Stimulated activated CD8-positive, alpha-beta memory T cell treated with anti-CD3 and anti-CD28 coated beads, Interleukin-7, amount 100 ng/mL, for 1 hour (primary cell): ENCODE data around the gene METAP1D.
"Not testable (repeated sequence)": the region's sequence is repeated elsewhere in the genome, so short reads cannot be mapped to it uniquely, and the experiment has no call there.

Experiments
- DNase-seq, 2 donors: peaks; one replicate each; pipeline ENCODE4 v3.0.0-alpha.2; 2020; ENCODE audit warnings: low read depth in 2 of 2

METAP1D gene

GRCh38 chr2:171997031-171997430 lies 2.7 kb upstream of the METAP1D start:
- not testable (repeated sequence) for DNase-seq

- no peak for DNase-seq
These were observed 592 bp upstream of the METAP1D start for GRCh38 chr2:171999161-171999560.

- DNase-seq, result no peak
These were observed 1.1 kb downstream of the METAP1D start for GRCh38 chr2:172000696-172001361.

- no peak for DNase-seq
These were observed 7.6 kb downstream of the METAP1D start for GRCh38 chr2:172007372-172007771.

- no peak for DNase-seq
These were observed 10.1 kb downstream of the METAP1D start for GRCh38 chr2:172009823-172010222.

- DNase-seq, result no peak
These were observed 12.2 kb downstream of the METAP1D start for GRCh38 chr2:172011812-172012575.

- no peak for DNase-seq
These were observed 13.1 kb downstream of the METAP1D start for GRCh38 chr2:172012677-172013391.

GRCh38 chr2:172013396-172013795 lies 13.6 kb downstream of the METAP1D start:
- DNase-seq, result no peak

- DNase-seq, result no peak
These were observed 21.6 kb downstream of the METAP1D start for GRCh38 chr2:172021074-172021931.

GRCh38 chr2:172021955-172022354 lies 22.2 kb downstream of the METAP1D start:
- no peak for DNase-seq

- DNase-seq, result no peak
These were observed 31.8 kb downstream of the METAP1D start for GRCh38 chr2:172031536-172031935.

- DNase-seq, result no peak
These were observed 38.4 kb downstream of the METAP1D start for GRCh38 chr2:172038121-172038520.

GRCh38 chr2:172038604-172039003 lies 38.9 kb downstream of the METAP1D start:
- DNase-seq, result no peak

GRCh38 chr2:172039011-172039704 lies 39.4 kb downstream of the METAP1D start:
- no peak for DNase-seq

- no peak for DNase-seq
These were observed 40.6 kb downstream of the METAP1D start for GRCh38 chr2:172040311-172040710.

- DNase-seq, result no peak
These were observed 46.4 kb downstream of the METAP1D start for GRCh38 chr2:172046080-172046678.

- no peak for DNase-seq
These were observed 47.3 kb downstream of the METAP1D start for GRCh38 chr2:172046866-172047565.

GRCh38 chr2:172047566-172048507 lies 48.1 kb downstream of the METAP1D start:
- DNase-seq, result no peak
